Colonic mucosa (tissue), 4 donors: ENCODE results near the gene AMHR2. TPM values are rescaled to one million over a fixed set of nuclear protein-coding genes. Genes with fewer than 3 reads are reported as not detected.
"Not testable (repeated sequence)": the region's sequence is repeated elsewhere in the genome, so short reads cannot be mapped to it uniquely, and the experiment has no call there.

Experiments used
- DNase-seq: peaks from one replicate; pipeline ENCODE4 v3.0.0-alpha.2; 2020
- H3K27ac ChIP-seq: fragments of 200-600 bp; one replicate; pipeline ENCODE4 v1.8.0; 2021
- H3K27me3 ChIP-seq: fragments of 200-600 bp; one replicate; pipeline ENCODE4 v1.8.0; 2021
- H3K36me3 ChIP-seq: fragments of 200-600 bp; one replicate; pipeline ENCODE4 v1.8.0; 2021
- H3K4me1 ChIP-seq: fragments of 200-600 bp; one replicate; pipeline ENCODE4 v1.8.0; 2021; ENCODE audit warnings: mild to moderate bottlenecking
- H3K4me3 ChIP-seq: fragments of 200-600 bp; one replicate; pipeline ENCODE4 v1.8.0; 2021
- H3K9ac ChIP-seq, 2 donors: one replicate each; pipeline ENCODE4 v1.7.0; 2013; ENCODE audit warnings: control low read depth in 2 of 2, low read depth in 2 of 2, low read length in 2 of 2
- H3K9me3 ChIP-seq: fragments of 200-600 bp; one replicate; pipeline ENCODE4 v1.8.0; 2021
- CTCF ChIP-seq: fragments of 200-600 bp; IDR thresholded peaks from one replicate; pipeline ENCODE4 v1.8.0; 2022; ENCODE audit warnings: antibody characterized with exemption, mild to moderate bottlenecking
- intact Hi-C: fragments of 100-400 bp; cut with DNase I; formaldehyde crosslinking; loops from one replicate; pipeline ENCODE4 v1.14.1; 2022
- total RNA-seq, 2 donors: library from RNA; stranded (reverse); fragmentation: NEBNext Ultra II Directional in 1 of 2; extraction: Animal tissue kit (Norgen Biotek cat#: 25700) in 1 of 2; gene quantifications; one replicate each; pipeline ENCODE4 v1.2.1, GENCODE V29; 2021
- donor health status: healthy.
- donor health status: DM: no; HTN: no; CAD: no.
- donor health status: DM: no; HTN: no; CAD: no.

AMHR2 gene
- total RNA-seq, 2 donors from 2014 or later = 0.17 TPM; not detected in 1

- Histone ChIP-seq H3K9me3 (no peaks in the 10 kb centered on the region), H3K36me3 (peaks cover 13% of the 10 kb centered on the region), H3K4me3 (no peak overlapping the region), H3K27me3 (no peaks in the 10 kb centered on the region), H3K9ac (no peak overlapping the region), H3K27ac (no peak overlapping the region), H3K4me1 (no peaks in the 10 kb centered on the region)
- intact Hi-C loops = no loop called here
- DNase-seq = no peak
- TF ChIP-seq CTCF = no peak
These were observed 12.7 kb upstream of the AMHR2 start for GRCh38 chr12:53410951-53411350.

GRCh38 chr12:53413485-53414204 lies 10.0 kb upstream of the AMHR2 start:
- Histone ChIP-seq H3K4me3 (no peak overlapping the region), H3K27ac (no peak overlapping the region)
- no peak for DNase-seq

GRCh38 chr12:53414756-53415417 lies 8.8 kb upstream of the AMHR2 start:
- peaks cover 6% of the 10 kb centered on the region for H3K36me3 ChIP-seq
- DNase-seq = no peak
- H3K27ac ChIP-seq = no peak overlapping the region
- intact Hi-C loops = no loop called here
- H3K9ac ChIP-seq = no peak overlapping the region
- H3K27me3 ChIP-seq = no peaks in the 10 kb centered on the region
- no peak overlapping the region for H3K4me3 ChIP-seq
- H3K4me1 ChIP-seq = no peaks in the 10 kb centered on the region
- TF ChIP-seq CTCF = no peak
- H3K9me3 ChIP-seq = no peaks in the 10 kb centered on the region

More at GRCh38 chr12:53413485-53414204, 10.0 kb upstream of the AMHR2 start:
- no peaks in the 10 kb centered on the region for H3K9me3 ChIP-seq
- intact Hi-C loops = no loop called here
- TF ChIP-seq CTCF = no peak
- no peaks in the 10 kb centered on the region for H3K4me1 ChIP-seq
- peaks cover 6% of the 10 kb centered on the region for H3K36me3 ChIP-seq
- H3K9ac ChIP-seq = no peak overlapping the region
- no peaks in the 10 kb centered on the region for H3K27me3 ChIP-seq

GRCh38 chr12:53415752-53416389 lies 7.8 kb upstream of the AMHR2 start:
- H3K27ac ChIP-seq, H3K4me1 ChIP-seq, H3K9ac ChIP-seq, H3K9me3 ChIP-seq, DNase-seq, intact Hi-C loops, H3K27me3 ChIP-seq, H3K4me3 ChIP-seq, H3K36me3 ChIP-seq: not testable (repeated sequence)

GRCh38 chr12:53417291-53417816 lies 6.3 kb upstream of the AMHR2 start:
- H3K4me3 ChIP-seq, intact Hi-C loops, H3K27ac ChIP-seq, DNase-seq, H3K9me3 ChIP-seq, H3K36me3 ChIP-seq, H3K27me3 ChIP-seq, H3K4me1 ChIP-seq, H3K9ac ChIP-seq: not testable (repeated sequence)

GRCh38 chr12:53418221-53418620 lies 5.4 kb upstream of the AMHR2 start:
- TF ChIP-seq CTCF = no peak
- no peaks in the 10 kb centered on the region for H3K4me1 ChIP-seq
- intact Hi-C loops = no loop called here

More at GRCh38 chr12:53418221-53418620, 5.4 kb upstream of the AMHR2 start:
- Histone ChIP-seq H3K27ac (no peak overlapping the region), H3K9ac (no peak overlapping the region), H3K9me3 (no peaks in the 10 kb centered on the region), H3K36me3 (no peaks in the 10 kb centered on the region), H3K27me3 (no peaks in the 10 kb centered on the region), H3K4me3 (no peak overlapping the region)
- no peak for DNase-seq
